ENCODE results near the gene ZFP36L1. TPM values are rescaled to one million over a fixed set of nuclear protein-coding genes. Genes with fewer than 3 reads are reported as not detected.

The ZFP36L1 gene
- total RNA-seq, 1 experiment from 2014 or later, result 426 TPM

DNA sequence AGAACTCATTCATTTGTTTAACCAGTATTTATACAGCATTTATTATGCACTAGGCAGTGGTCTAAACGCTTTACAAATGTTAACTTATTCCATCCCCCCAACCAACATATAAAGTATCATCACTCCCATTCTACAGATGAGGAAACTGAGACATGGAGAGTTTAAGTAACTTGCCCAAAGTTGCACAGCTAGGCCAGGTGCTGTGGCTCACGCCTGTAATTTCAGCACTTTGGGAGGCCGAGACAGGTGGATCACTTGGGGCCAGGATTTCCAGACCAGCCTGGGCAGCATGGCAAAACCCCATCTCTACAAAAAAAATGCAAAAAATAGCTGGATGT is 37.9 kb downstream of the ZFP36L1 start:
- Mint-ChIP-seq H3K4me1 (ENCODE audit: insufficient read depth, unreplicated experiment) (no peaks in the 10 kb centered on the region), H3K27me3 (ENCODE audit: insufficient read depth, unreplicated experiment) (no peaks in the 10 kb centered on the region), H3K27ac (ENCODE audit: low read depth, unreplicated experiment) (no peak overlapping the region), H3K36me3 (ENCODE audit: insufficient read depth, unreplicated experiment) (no peaks in the 10 kb centered on the region), H3K9me3 (ENCODE audit: unreplicated experiment) (no peaks in the 10 kb centered on the region), H3K4me3 (ENCODE audit: unreplicated experiment) (no peak overlapping the region)
- BruUV-seq (replicated peaks), result no TSS peak
- no peak for DNase-seq (ENCODE audit: unreplicated experiment)
- CTCF ChIA-PET, result no interaction called here
- intact Hi-C loops (cut with micrococcal nuclease), result no loop called here
- no peak for TF ChIP-seq CTCF (IDR thresholded peaks at IDR 0.05; ENCODE audit: unreplicated experiment)
- POLR2A ChIA-PET, result no interaction called here

DNA sequence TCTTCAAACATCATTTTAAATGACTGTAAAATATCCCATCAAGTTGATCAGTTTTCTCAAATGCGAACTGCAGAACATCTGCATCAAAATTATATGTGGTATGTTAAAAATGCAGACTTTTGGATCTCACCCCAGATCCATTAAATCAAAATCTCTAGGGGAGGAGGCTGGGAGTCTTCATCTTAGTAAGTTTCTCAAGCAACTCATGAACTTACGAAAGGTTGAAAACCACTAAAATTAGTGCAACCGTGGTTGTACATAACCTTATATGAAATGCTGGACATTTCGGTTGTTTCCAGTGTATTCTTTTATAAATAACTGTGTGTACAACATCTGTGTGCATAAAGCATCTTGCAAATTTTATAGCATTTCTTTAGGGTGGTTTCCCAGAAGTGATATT is 39.2 kb downstream of the ZFP36L1 start:
- no TSS peak for BruUV-seq (replicated peaks)
- H3K27ac Mint-ChIP-seq (ENCODE audit: low read depth, unreplicated experiment), result no peak overlapping the region
- H3K4me1 Mint-ChIP-seq (ENCODE audit: insufficient read depth, unreplicated experiment), result no peaks in the 10 kb centered on the region

GRCh38 chr14:68752271-68753006 is 40.4 kb downstream of the ZFP36L1 start:
- BruUV-seq (replicated peaks), result no TSS peak
- Mint-ChIP-seq H3K27me3 (ENCODE audit: insufficient read depth, unreplicated experiment) (no peaks in the 10 kb centered on the region), H3K27ac (ENCODE audit: low read depth, unreplicated experiment) (no peak overlapping the region), H3K4me3 (ENCODE audit: unreplicated experiment) (no peak overlapping the region), H3K4me1 (ENCODE audit: insufficient read depth, unreplicated experiment) (no peaks in the 10 kb centered on the region), H3K9me3 (ENCODE audit: unreplicated experiment) (no peaks in the 10 kb centered on the region), H3K36me3 (ENCODE audit: insufficient read depth, unreplicated experiment) (no peaks in the 10 kb centered on the region)
- CTCF ChIA-PET, result interaction anchor here (0.5 to 1.1 kb wide), 4 partner anchors 11 to 71 kb away, joined by 3 to 7 read pairs (median 3); no protein-coding TSS in a partner anchor
- TF ChIP-seq CTCF (IDR thresholded peaks at IDR 0.05; ENCODE audit: unreplicated experiment), result no peak
- POLR2A ChIA-PET, result no interaction called here
- no peak for DNase-seq (ENCODE audit: unreplicated experiment)
- intact Hi-C loops (cut with micrococcal nuclease), result no loop called here

More for the DNA sequence above, 39.2 kb downstream of the ZFP36L1 start:
- POLR2A ChIA-PET, result no interaction called here
- no peak for TF ChIP-seq CTCF (IDR thresholded peaks at IDR 0.05; ENCODE audit: unreplicated experiment)
- intact Hi-C loops (cut with micrococcal nuclease), result no loop called here
- no peak overlapping the region for H3K4me3 Mint-ChIP-seq (ENCODE audit: unreplicated experiment)
- no peaks in the 10 kb centered on the region for H3K27me3 Mint-ChIP-seq (ENCODE audit: insufficient read depth, unreplicated experiment)
- CTCF ChIA-PET, result interaction anchor here (0.7 to 1.1 kb wide), 2 partner anchors 10 to 57 kb away, joined by 3 read pairs; no protein-coding TSS in a partner anchor
- no peak for DNase-seq (ENCODE audit: unreplicated experiment)
- no peaks in the 10 kb centered on the region for H3K36me3 Mint-ChIP-seq (ENCODE audit: insufficient read depth, unreplicated experiment)
- H3K9me3 Mint-ChIP-seq (ENCODE audit: unreplicated experiment), result no peaks in the 10 kb centered on the region

- CTCF ChIA-PET, result interaction anchor here (0.6 kb wide), 1 partner anchor 38 kb away, joined by 4 read pairs; no protein-coding TSS in a partner anchor
- Mint-ChIP-seq H3K4me1 (ENCODE audit: insufficient read depth, unreplicated experiment) (no peaks in the 10 kb centered on the region), H3K9me3 (ENCODE audit: unreplicated experiment) (no peaks in the 10 kb centered on the region), H3K27ac (ENCODE audit: low read depth, unreplicated experiment) (no peak overlapping the region), H3K27me3 (ENCODE audit: insufficient read depth, unreplicated experiment) (no peaks in the 10 kb centered on the region), H3K4me3 (ENCODE audit: unreplicated experiment) (no peak overlapping the region), H3K36me3 (ENCODE audit: insufficient read depth, unreplicated experiment) (no peaks in the 10 kb centered on the region)
- BruUV-seq (replicated peaks), result no TSS peak
- no peak for TF ChIP-seq CTCF (IDR thresholded peaks at IDR 0.05; ENCODE audit: unreplicated experiment)
- no peak for DNase-seq (ENCODE audit: unreplicated experiment)
- intact Hi-C loops (cut with micrococcal nuclease), result no loop called here
- POLR2A ChIA-PET, result interaction anchor here (0.7 to 0.9 kb wide), 2 partner anchors 11 to 25 kb away, joined by 3 read pairs; no protein-coding TSS in a partner anchor
Observed at GRCh38 chr14:68749487-68750475, 43.1 kb downstream of the ZFP36L1 start.

Data from MCF 10A (cell line).